ENCODE measurements around the gene LONRF3. TPM values are rescaled to one million over a fixed set of nuclear protein-coding genes. Genes with fewer than 3 reads are reported as not detected.

LONRF3 gene
- total and polyA plus RNA-seq, 2 of the 13 experiments (the other 11 are each of a cell fraction or from before 2014, with no cell fraction given) = 4.8 to 11.6 TPM

DNA sequence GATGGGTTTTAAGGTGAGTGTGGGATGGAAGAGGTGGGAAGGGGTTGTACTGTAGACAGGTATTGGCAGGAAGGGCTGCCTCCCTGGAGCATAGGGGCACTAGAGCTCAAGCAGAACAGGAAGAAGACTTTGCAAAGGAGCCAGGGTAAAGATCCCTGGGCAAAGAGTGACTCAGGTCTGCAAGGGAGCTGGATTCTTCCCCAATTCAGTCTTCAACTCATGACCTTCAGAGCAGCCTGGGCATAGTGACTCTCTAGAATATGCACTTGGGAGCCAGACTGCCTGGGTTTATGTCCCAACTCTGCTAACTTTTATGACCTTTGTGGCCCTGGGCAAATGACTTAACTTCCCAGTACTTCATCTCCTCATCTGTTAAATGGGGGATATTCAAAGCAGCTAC lies 4.0 kb downstream of the LONRF3 start:
- intact Hi-C loops (cut with micrococcal nuclease; ENCODE audit: unreplicated experiment) (loop anchor here (10.0 kb wide), 1 partner anchor 256 kb away; the partner anchor contains the start of gene PGRMC1), in situ Hi-C loops (cut with HindIII; ENCODE audit: extremely low pct_ligation_motif_present, low pct_unique_long_range_greater_than_20kb) (loop anchor here (25.0 kb wide), 1 partner anchor 116 kb away; no protein-coding TSS in a partner anchor)
- no peak overlapping the region for H3K9ac ChIP-seq (ENCODE audit: insufficient read depth, low read depth, low read length)
- H3K27me3 ChIP-seq (ENCODE audit: control insufficient read depth in 1 of 2, insufficient read depth in 2 of 2, low read length in 2 of 2) = peaks cover 0 to 7% of the 10 kb centered on the region in 2 experiments; a peak in 3 of 5 replicates
- DNase-seq (ENCODE audit: low spot score) (no peak), ATAC-seq (no peak), FAIRE-seq (no peak)
- H4K20me1 ChIP-seq (ENCODE audit: insufficient read depth, low read length) = peaks cover 6% of the 10 kb centered on the region
- H3K4me1 ChIP-seq (ENCODE audit: insufficient read depth, low read length) = peaks cover 18% of the 10 kb centered on the region; the same call in 1 of the 2 replicates
- BruUV-seq (replicated peaks) = no TSS peak
- peaks cover 4% of the 10 kb centered on the region for H3K79me2 ChIP-seq (ENCODE audit: insufficient read depth, low read length)
- no peak overlapping the region for H3K4me2 ChIP-seq (ENCODE audit: low read depth, low read length)
- CTCF ChIA-PET (ENCODE audit: low intra/inter-chr PET ratio, low total read pairs) = no interaction called here
- H3K36me3 ChIP-seq (replicated peaks in 1 of 2; ENCODE audit: control insufficient read depth in 1 of 2, insufficient read depth in 2 of 2, low read length in 2 of 2) = peaks cover 3 to 16% of the 10 kb centered on the region in 2 experiments; a peak in 3 of 5 replicates
- TF ChIP-seq HOXA9 (CRISPR knock-in tag; IDR thresholded peaks at IDR 0.05; ENCODE audit: borderline replicate concordance) (no peak), ZNF660 (CRISPR knock-in tag; IDR thresholded peaks at IDR 0.05; ENCODE audit: borderline replicate concordance, low read depth) (no peak), ZNF143 (CRISPR knock-in tag; IDR thresholded peaks at IDR 0.05) (no peak), SRSF9 (IDR thresholded peaks at IDR 0.05; ENCODE audit: borderline replicate concordance, insufficient read depth, low read depth, low read length, poor library complexity, severe bottlenecking) (no peak)
- TF ChIP-seq, protein P1, sequence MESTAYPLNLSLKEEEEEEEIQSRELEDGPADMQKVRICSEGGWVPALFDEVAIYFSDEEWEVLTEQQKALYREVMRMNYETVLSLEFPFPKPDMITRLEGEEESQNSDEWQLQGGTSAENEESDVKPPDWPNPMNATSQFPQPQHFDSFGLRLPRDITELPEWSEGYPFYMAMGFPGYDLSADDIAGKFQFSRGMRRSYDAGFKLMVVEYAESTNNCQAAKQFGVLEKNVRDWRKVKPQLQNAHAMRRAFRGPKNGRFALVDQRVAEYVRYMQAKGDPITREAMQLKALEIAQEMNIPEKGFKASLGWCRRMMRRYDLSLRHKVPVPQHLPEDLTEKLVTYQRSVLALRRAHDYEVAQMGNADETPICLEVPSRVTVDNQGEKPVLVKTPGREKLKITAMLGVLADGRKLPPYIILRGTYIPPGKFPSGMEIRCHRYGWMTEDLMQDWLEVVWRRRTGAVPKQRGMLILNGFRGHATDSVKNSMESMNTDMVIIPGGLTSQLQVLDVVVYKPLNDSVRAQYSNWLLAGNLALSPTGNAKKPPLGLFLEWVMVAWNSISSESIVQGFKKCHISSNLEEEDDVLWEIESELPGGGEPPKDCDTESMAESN (CRISPR knock-in tag; conservative IDR thresholded peaks at IDR 0.05) = no peak
- TF ChIP-seq, protein P2, sequence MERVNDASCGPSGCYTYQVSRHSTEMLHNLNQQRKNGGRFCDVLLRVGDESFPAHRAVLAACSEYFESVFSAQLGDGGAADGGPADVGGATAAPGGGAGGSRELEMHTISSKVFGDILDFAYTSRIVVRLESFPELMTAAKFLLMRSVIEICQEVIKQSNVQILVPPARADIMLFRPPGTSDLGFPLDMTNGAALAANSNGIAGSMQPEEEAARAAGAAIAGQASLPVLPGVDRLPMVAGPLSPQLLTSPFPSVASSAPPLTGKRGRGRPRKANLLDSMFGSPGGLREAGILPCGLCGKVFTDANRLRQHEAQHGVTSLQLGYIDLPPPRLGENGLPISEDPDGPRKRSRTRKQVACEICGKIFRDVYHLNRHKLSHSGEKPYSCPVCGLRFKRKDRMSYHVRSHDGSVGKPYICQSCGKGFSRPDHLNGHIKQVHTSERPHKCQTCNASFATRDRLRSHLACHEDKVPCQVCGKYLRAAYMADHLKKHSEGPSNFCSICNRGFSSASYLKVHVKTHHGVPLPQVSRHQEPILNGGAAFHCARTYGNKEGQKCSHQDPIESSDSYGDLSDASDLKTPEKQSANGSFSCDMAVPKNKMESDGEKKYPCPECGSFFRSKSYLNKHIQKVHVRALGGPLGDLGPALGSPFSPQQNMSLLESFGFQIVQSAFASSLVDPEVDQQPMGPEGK (CRISPR knock-in tag; IDR thresholded peaks at IDR 0.05) = no peak
- POLR2A ChIA-PET = no interaction called here
- no peak overlapping the region for H2AFZ ChIP-seq (ENCODE audit: low read length)
- no peak overlapping the region for H3K27ac ChIP-seq (ENCODE audit: extremely low read length, insufficient read depth, low read length)
- no peak overlapping the region for H3K4me3 ChIP-seq (replicated peaks in 1 of 3; ENCODE audit: insufficient read depth in 1 of 3, low read depth in 2 of 3, low read length in 3 of 3)
- no peaks in the 10 kb centered on the region for H3K9me3 ChIP-seq (ENCODE audit: low read length)

Measured in HepG2 (cell line).